Stimulated activated naive B cell treated with anti-CD40 and anti-IgM and Interleukin-4, amounts not matched to agents 10 μg/mL and 1 μg/mL and 100 μg/mL, for 72 hours (primary cell): Measurements from ENCODE around the gene SKP1.
A peak's percentile ranks its signal among the peaks of the same experiment; 100 is the strongest.

Source experiments
- ATAC-seq, 2 donors: fragments of 150-1000 bp; cut with Tn5 transposase; replicated peaks; 2 replicates each; pipeline ENCODE4 v1.10.0; 2021; ENCODE audit warnings: moderate library complexity in 1 of 2
- DNase-seq: peaks from one replicate; pipeline ENCODE4 v3.0.0; 2021
- H3K27ac Mint-ChIP-seq: one replicate; pipeline ENCODE4 v1.8.0; 2022; ENCODE audit warnings: mild to moderate bottlenecking, mixed read lengths
- H3K27me3 Mint-ChIP-seq, 2 donors: one replicate each; pipeline ENCODE4 v1.8.0; 2022; ENCODE audit warnings: mixed read lengths in 2 of 2
- H3K36me3 Mint-ChIP-seq, 2 donors: one replicate each; pipeline ENCODE4 v1.8.0; 2022; ENCODE audit warnings: mixed read lengths in 2 of 2, mild to moderate bottlenecking in 1 of 2
- H3K4me1 Mint-ChIP-seq, 2 donors: one replicate each; pipeline ENCODE4 v1.8.0; 2022; ENCODE audit warnings: mixed read lengths in 2 of 2, mild to moderate bottlenecking in 1 of 2
- H3K4me3 Mint-ChIP-seq, 2 donors: one replicate each; pipeline ENCODE4 v1.8.0; 2022; ENCODE audit warnings: mild to moderate bottlenecking in 2 of 2, mixed read lengths in 2 of 2, moderate library complexity in 1 of 2
- H3K9me3 Mint-ChIP-seq, 2 donors: one replicate each; pipeline ENCODE4 v1.8.0; 2022; ENCODE audit warnings: mixed read lengths in 2 of 2, mild to moderate bottlenecking in 1 of 2

Gene SKP1

GRCh38 chr5:134195666-134196065 is 18.9 kb upstream of the SKP1 start:
- H3K27ac Mint-ChIP-seq = no peak overlapping the region
- no peaks in the 10 kb centered on the region for H3K27me3 Mint-ChIP-seq
- no peaks in the 10 kb centered on the region for H3K9me3 Mint-ChIP-seq
- no peak for DNase-seq
- no peaks in the 10 kb centered on the region for H3K4me1 Mint-ChIP-seq
- ATAC-seq = no peak
- H3K4me3 Mint-ChIP-seq = no peak overlapping the region
- peaks cover 21 to 52% of the 10 kb centered on the region in 2 donors for H3K36me3 Mint-ChIP-seq

- H3K4me3 Mint-ChIP-seq = no peak overlapping the region
- no peaks in the 10 kb centered on the region for H3K9me3 Mint-ChIP-seq
- ATAC-seq = no peak
- peaks cover 12 to 27% of the 10 kb centered on the region in 2 donors for H3K36me3 Mint-ChIP-seq
- no peaks in the 10 kb centered on the region for H3K27me3 Mint-ChIP-seq
- no peak for DNase-seq
- peaks cover 0 to 3% of the 10 kb centered on the region in 2 donors for H3K4me1 Mint-ChIP-seq
- H3K27ac Mint-ChIP-seq = peak overlapping the region; percentile 9
Observed at GRCh38 chr5:134189031-134189430, 12.3 kb upstream of the SKP1 start.

- Mint-ChIP-seq H3K27me3 (no peaks in the 10 kb centered on the region), H3K27ac (peak overlapping the region; percentile 16), H3K9me3 (no peaks in the 10 kb centered on the region), H3K36me3 (peaks cover 7 to 22% of the 10 kb centered on the region in 2 donors), H3K4me3 (no peak overlapping the region), H3K4me1 (peaks cover 0 to 3% of the 10 kb centered on the region in 2 donors)
- ATAC-seq (no peak), DNase-seq (no peak)
Observed at GRCh38 chr5:134188092-134188491, 11.3 kb upstream of the SKP1 start.

GRCh38 chr5:134184155-134185135 is 7.7 kb upstream of the SKP1 start:
- peaks cover 0 to 3% of the 10 kb centered on the region in 2 donors for H3K4me1 Mint-ChIP-seq
- ATAC-seq = peak; percentile 97 to 98
- no peaks in the 10 kb centered on the region for H3K27me3 Mint-ChIP-seq
- no peak overlapping the region for H3K27ac Mint-ChIP-seq
- peaks cover 4 to 11% of the 10 kb centered on the region in 2 donors for H3K36me3 Mint-ChIP-seq
- peak; percentile 63 for DNase-seq
- no peaks in the 10 kb centered on the region for H3K9me3 Mint-ChIP-seq
- H3K4me3 Mint-ChIP-seq = no peak overlapping the region

- Mint-ChIP-seq H3K9me3 (no peaks in the 10 kb centered on the region), H3K36me3 (peaks cover 4 to 11% of the 10 kb centered on the region in 2 donors), H3K4me1 (peaks cover 0 to 3% of the 10 kb centered on the region in 2 donors), H3K4me3 (no peak overlapping the region), H3K27ac (no peak overlapping the region), H3K27me3 (no peaks in the 10 kb centered on the region)
- ATAC-seq (no peak), DNase-seq (no peak)
Observed at GRCh38 chr5:134183481-134183880, 6.7 kb upstream of the SKP1 start.

- H3K4me1 Mint-ChIP-seq = peaks cover 7 to 23% of the 10 kb centered on the region in 2 donors
- ATAC-seq = no peak
- H3K9me3 Mint-ChIP-seq = no peaks in the 10 kb centered on the region
- H3K27ac Mint-ChIP-seq = peak overlapping the region; percentile 99
- peaks cover 0 to 10% of the 10 kb centered on the region in 2 donors for H3K36me3 Mint-ChIP-seq
- no peaks in the 10 kb centered on the region for H3K27me3 Mint-ChIP-seq
- peak overlapping the region; percentile 94 to 97 for H3K4me3 Mint-ChIP-seq
- DNase-seq = no peak
Observed at GRCh38 chr5:134178096-134178419, 1.3 kb upstream of the SKP1 start.

GRCh38 chr5:134177369-134178095 is 782 bp upstream of the SKP1 start:
- no peak for DNase-seq
- H3K27me3 Mint-ChIP-seq = no peaks in the 10 kb centered on the region
- peak; percentile 35 to 40 for ATAC-seq

GRCh38 chr5:134175921-134176510 is 734 bp downstream of the SKP1 start:
- peaks cover 12 to 38% of the 10 kb centered on the region in 2 donors for H3K4me1 Mint-ChIP-seq
- DNase-seq = no peak
- no peaks in the 10 kb centered on the region for H3K27me3 Mint-ChIP-seq
- H3K27ac Mint-ChIP-seq = peak overlapping the region; percentile 99
- ATAC-seq = peak; percentile 34 to 35
- H3K36me3 Mint-ChIP-seq = peaks cover 13 to 24% of the 10 kb centered on the region in 2 donors
- peak overlapping the region; percentile 94 to 97 for H3K4me3 Mint-ChIP-seq
- no peaks in the 10 kb centered on the region for H3K9me3 Mint-ChIP-seq

More at GRCh38 chr5:134177369-134178095, 782 bp upstream of the SKP1 start:
- no peaks in the 10 kb centered on the region for H3K9me3 Mint-ChIP-seq
- peaks cover 2 to 12% of the 10 kb centered on the region in 2 donors for H3K36me3 Mint-ChIP-seq
- H3K4me1 Mint-ChIP-seq = peaks cover 7 to 24% of the 10 kb centered on the region in 2 donors
- peak overlapping the region; percentile 94 to 97 for H3K4me3 Mint-ChIP-seq
- peak overlapping the region; percentile 99 for H3K27ac Mint-ChIP-seq

GRCh38 chr5:134174841-134175839 is 1.6 kb downstream of the SKP1 start:
- H3K4me3 Mint-ChIP-seq = peak overlapping the region; percentile 46 to 97
- H3K27ac Mint-ChIP-seq = no peak overlapping the region
- H3K9me3 Mint-ChIP-seq = no peaks in the 10 kb centered on the region
- DNase-seq = no peak
- peaks cover 12 to 39% of the 10 kb centered on the region in 2 donors for H3K4me1 Mint-ChIP-seq
- ATAC-seq = no peak
- no peaks in the 10 kb centered on the region for H3K27me3 Mint-ChIP-seq
- H3K36me3 Mint-ChIP-seq = peaks cover 13 to 24% of the 10 kb centered on the region in 2 donors

GRCh38 chr5:134171972-134172371 is 4.8 kb downstream of the SKP1 start:
- Mint-ChIP-seq H3K36me3 (peaks cover 19 to 38% of the 10 kb centered on the region in 2 donors), H3K9me3 (no peaks in the 10 kb centered on the region), H3K27me3 (no peaks in the 10 kb centered on the region), H3K27ac (no peak overlapping the region), H3K4me1 (peaks cover 15 to 38% of the 10 kb centered on the region in 2 donors), H3K4me3 (no peak overlapping the region)
- ATAC-seq (no peak), DNase-seq (no peak)

- H3K4me1 Mint-ChIP-seq = peaks cover 5 to 15% of the 10 kb centered on the region in 2 donors
- ATAC-seq = no peak
Observed at GRCh38 chr5:134162592-134162991, 14.2 kb downstream of the SKP1 start.

GRCh38 chr5:134161513-134162395 is 15.0 kb downstream of the SKP1 start:
- DNase-seq = no peak
- Mint-ChIP-seq H3K4me3 (no peak overlapping the region), H3K27me3 (no peaks in the 10 kb centered on the region), H3K27ac (no peak overlapping the region), H3K4me1 (peaks cover 5 to 15% of the 10 kb centered on the region in 2 donors), H3K36me3 (peaks cover 27 to 41% of the 10 kb centered on the region in 2 donors), H3K9me3 (no peaks in the 10 kb centered on the region)
- ATAC-seq = no peak

More at GRCh38 chr5:134162592-134162991, 14.2 kb downstream of the SKP1 start:
- no peaks in the 10 kb centered on the region for H3K27me3 Mint-ChIP-seq
- H3K4me3 Mint-ChIP-seq = no peak overlapping the region
- H3K36me3 Mint-ChIP-seq = peaks cover 27 to 41% of the 10 kb centered on the region in 2 donors
- H3K27ac Mint-ChIP-seq = no peak overlapping the region
- no peak for DNase-seq
- no peaks in the 10 kb centered on the region for H3K9me3 Mint-ChIP-seq
